ENCODE results near the gene TEP1.

TEP1 gene

GRCh38 chr14:20429801-20430669, 16.7 kb upstream of the TEP1 start:
- no peak for DNase-seq

- no peak for DNase-seq
Measured at GRCh38 chr14:20428802-20429201, 15.5 kb upstream of the TEP1 start.

GRCh38 chr14:20428010-20428365, 14.7 kb upstream of the TEP1 start:
- no peak for DNase-seq

- DNase-seq = no peak
Measured at GRCh38 chr14:20427231-20428009, 14.1 kb upstream of the TEP1 start.

GRCh38 chr14:20424851-20425250, 11.6 kb upstream of the TEP1 start:
- no peak for DNase-seq

- DNase-seq = no peak
Measured at GRCh38 chr14:20422886-20423285, 9.6 kb upstream of the TEP1 start.

GRCh38 chr14:20421267-20421666, 8.0 kb upstream of the TEP1 start:
- no peak for DNase-seq

- no peak for DNase-seq
Measured at GRCh38 chr14:20419419-20419818, 6.1 kb upstream of the TEP1 start.

- no peak for DNase-seq
Measured at GRCh38 chr14:20418501-20418909, 5.2 kb upstream of the TEP1 start.

- no peak for DNase-seq
Measured at GRCh38 chr14:20417250-20418186, 4.2 kb upstream of the TEP1 start.

- DNase-seq = no peak
Measured at GRCh38 chr14:20416223-20416622, 2.9 kb upstream of the TEP1 start.

- DNase-seq = no peak
Measured at GRCh38 chr14:20415782-20416206, 2.5 kb upstream of the TEP1 start.

- no peak for DNase-seq
Measured at GRCh38 chr14:20413744-20414082, 412 bp upstream of the TEP1 start.

GRCh38 chr14:20412411-20412810, 890 bp downstream of the TEP1 start:
- no peak for DNase-seq

GRCh38 chr14:20409226-20409625, 4.1 kb downstream of the TEP1 start:
- DNase-seq = no peak

GRCh38 chr14:20403521-20403920, 9.8 kb downstream of the TEP1 start:
- DNase-seq = peak; percentile 53

- peak; percentile 63 for DNase-seq
Measured at GRCh38 chr14:20400965-20401593, 12.2 kb downstream of the TEP1 start.

GRCh38 chr14:20400589-20400964, 12.7 kb downstream of the TEP1 start:
- no peak for DNase-seq

GRCh38 chr14:20397511-20397910, 15.8 kb downstream of the TEP1 start:
- DNase-seq = no peak

- DNase-seq = peak; percentile 54
Measured at GRCh38 chr14:20391505-20391904, 21.8 kb downstream of the TEP1 start.

- DNase-seq = no peak
Measured at GRCh38 chr14:20388159-20388558, 25.1 kb downstream of the TEP1 start.

GRCh38 chr14:20387576-20387975, 25.7 kb downstream of the TEP1 start:
- no peak for DNase-seq

Measured in activated effector memory CD4-positive, alpha-beta T cell treated with anti-CD3 and anti-CD28 coated beads, Interleukin-2, amount 50 U/mL, for 16 hours (primary cell).